IMR-90 (cell line): ENCODE data around the gene POLG2. TPM values are rescaled to one million over a fixed set of nuclear protein-coding genes. Genes with fewer than 3 reads are reported as not detected.

Experiments
- ATAC-seq: fragments of 200-7000 bp; cut with Tn5 transposase; 2 replicates; pipeline ENCODE4 v1.9.1; 2020; ENCODE audit warnings: low read depth, mild to moderate bottlenecking, moderate library complexity
- BruUV-seq: library from RNA; stranded (reverse); fragments of 400-500 nt; replicated peaks from 2 replicates; lab custom pipeline; 2021; lab: Mats Ljungman, UMichigan
- CTCF ChIA-PET: fragments of 300-600 bp; formaldehyde crosslinking; extraction: SDS; loops from one replicate; lab custom pipeline; 2021; ENCODE audit warnings: antibody characterized with exemption; lab: Yijun Ruan, JAX
- POLR2A ChIA-PET: fragments of 300-600 bp; sonication (Branson Sonifier 250); formaldehyde crosslinking; loops from one replicate; lab custom pipeline; 2022; ENCODE audit warnings: antibody characterized with exemption; ENCODE audit not compliant: unreplicated experiment; lab: Charles Lee
- DNase-seq: peaks from one replicate; pipeline ENCODE4 v3.0.0; 2013
- H2AFZ ChIP-seq: replicated peaks from 2 replicates; pipeline ENCODE3; 2013; ENCODE audit warnings: low read length, mild to moderate bottlenecking; ENCODE audit not compliant: poor library complexity
- H2AK5ac ChIP-seq: 2 replicates; pipeline ENCODE4 v1.6.1; 2013; ENCODE audit warnings: low read depth, low read length, inconsistent platforms
- H2AK9ac ChIP-seq: replicated peaks from 2 replicates; pipeline ENCODE3; 2013; ENCODE audit warnings: mild to moderate bottlenecking, low read depth, low read length, moderate library complexity; ENCODE audit not compliant: poor library complexity
- H2BK120ac ChIP-seq: 2 replicates; pipeline ENCODE4 v1.6.1; 2013; ENCODE audit warnings: low read depth, low read length, inconsistent platforms
- H2BK15ac ChIP-seq: 3 replicates; pipeline ENCODE4 v1.6.1; 2013; ENCODE audit warnings: low read depth, low read length, inconsistent platforms
- H2BK20ac ChIP-seq: 2 replicates; pipeline ENCODE4 v1.6.1; 2013; ENCODE audit warnings: low read depth, mild to moderate bottlenecking, inconsistent platforms, low read length, moderate library complexity
- H2BK5ac ChIP-seq: 2 replicates; pipeline ENCODE4 v1.6.1; 2013; ENCODE audit warnings: mild to moderate bottlenecking, low read depth, low read length, inconsistent platforms; ENCODE audit not compliant: poor library complexity, severe bottlenecking
- H3K14ac ChIP-seq: replicated peaks from 2 replicates; pipeline ENCODE4 v1.6.1; 2013; ENCODE audit warnings: low read depth, low read length, inconsistent platforms
- H3K18ac ChIP-seq: 2 replicates; pipeline ENCODE4 v1.6.1; 2013; ENCODE audit warnings: low read depth, low read length, control low read depth
- H3K23ac ChIP-seq: 2 replicates; pipeline ENCODE4 v1.6.1; 2013; ENCODE audit warnings: low read depth, low read length, inconsistent platforms
- H3K27ac ChIP-seq: 2 replicates; pipeline ENCODE4 v1.5.1; 2013; ENCODE audit warnings: mild to moderate bottlenecking, control low read depth, low read length; ENCODE audit not compliant: insufficient read depth
- H3K27me3 ChIP-seq: 2 replicates; pipeline ENCODE4 v1.6.1; 2013; ENCODE audit warnings: low read length; ENCODE audit not compliant: control insufficient read depth, insufficient read depth
- H3K36me3 ChIP-seq: 2 replicates; pipeline ENCODE4 v1.6.1; 2013; ENCODE audit warnings: low read length, mixed read lengths; ENCODE audit not compliant: control insufficient read depth, insufficient read depth
- H3K4ac ChIP-seq: 2 replicates; pipeline ENCODE4 v1.6.1; 2013; ENCODE audit warnings: low read depth, low read length, inconsistent platforms
- H3K4me1 ChIP-seq: 2 replicates; pipeline ENCODE4 v1.6.1; 2013; ENCODE audit warnings: low read length, mixed read lengths; ENCODE audit not compliant: control insufficient read depth, insufficient read depth
- H3K4me2 ChIP-seq: 2 replicates; pipeline ENCODE4 v1.6.1; 2013; ENCODE audit warnings: low read depth, mild to moderate bottlenecking, control low read depth, low read length, moderate library complexity
- H3K4me3 ChIP-seq: 2 replicates; pipeline ENCODE4 v1.5.1; 2013; ENCODE audit warnings: low read depth, mild to moderate bottlenecking, control low read depth, low read length, moderate library complexity; ENCODE audit not compliant: insufficient read depth
- H3K56ac ChIP-seq: 2 replicates; pipeline ENCODE4 v1.6.1; 2013; ENCODE audit warnings: low read length, inconsistent platforms; ENCODE audit not compliant: insufficient read depth; ENCODE audit errors: extremely low read depth
- H3K79me1 ChIP-seq, 2 experiments: 2 replicates each; pipeline ENCODE4 v1.6.1; 2013; ENCODE audit warnings: low read length in 2 of 2, inconsistent platforms in 1 of 2, low read depth in 1 of 2
- H3K9ac ChIP-seq: 2 replicates; pipeline ENCODE4 v1.6.1; 2013; ENCODE audit warnings: low read depth, low read length, control low read depth
- H3K9me1 ChIP-seq: 2 replicates; pipeline ENCODE4 v1.6.1; 2013; ENCODE audit warnings: low read length, inconsistent platforms; ENCODE audit not compliant: insufficient read depth
- H3K9me3 ChIP-seq: 2 replicates; pipeline ENCODE4 v1.6.1; 2013; ENCODE audit warnings: low read length; ENCODE audit not compliant: control insufficient read depth, insufficient read depth
- H4K20me1 ChIP-seq: 2 replicates; pipeline ENCODE4 v1.6.1; 2013; ENCODE audit warnings: low read length, inconsistent platforms; ENCODE audit not compliant: insufficient read depth
- H4K5ac ChIP-seq: 2 replicates; pipeline ENCODE4 v1.6.1; 2013; ENCODE audit warnings: mild to moderate bottlenecking, low read depth, low read length, control low read depth
- H4K8ac ChIP-seq, 2 experiments: 2 replicates each; pipeline ENCODE4 v1.6.1; 2013; ENCODE audit warnings: low read depth in 2 of 2, low read length in 2 of 2, control low read depth in 1 of 2, inconsistent platforms in 1 of 2
- H4K91ac ChIP-seq: 2 replicates; pipeline ENCODE4 v1.6.1; 2013; ENCODE audit warnings: low read depth, low read length, inconsistent platforms; ENCODE audit not compliant: insufficient read depth
- CEBPB ChIP-seq: IDR thresholded peaks from 2 replicates; pipeline ENCODE4 v1.6.1; 2012; ENCODE audit warnings: low read depth, low read length, improper control_type of control experiment
- FOS ChIP-seq: fragments of 150-350 bp; IDR thresholded peaks from 2 replicates; pipeline ENCODE4 v1.6.1; 2016; ENCODE audit warnings: low read depth, low read length
- NFE2L2 ChIP-seq: fragments of 150-350 bp; IDR thresholded peaks from 2 replicates; pipeline ENCODE4 v1.6.1; 2016; ENCODE audit warnings: low read depth, mild to moderate bottlenecking, low read length
- WGBS, 2 experiments: methylation state at CpG; one replicate each; pipeline versions ENCODE4 v1.1.5 to v1.1.7; 2013; ENCODE audit warnings: missing lambda C conversion rate in 2 of 2; ENCODE audit not compliant: insufficient read length in 1 of 2; ENCODE audit errors: extremely low coverage in 2 of 2; 5-methylcytosine and 5-hydroxymethylcytosine counted together
- dilution Hi-C: fragments of 300-500 bp; cut with HindIII; formaldehyde crosslinking; loops from one replicate; pipeline ENCODE4 v1.14.3; 2018; ENCODE audit warnings: low sequenced_read_pairs; ENCODE audit not compliant: unreplicated experiment
- in situ Hi-C: fragments of 300-500 bp; cut with MboI; formaldehyde crosslinking; loops from 3 replicates; pipeline ENCODE4 v1.14.3; 2019; ENCODE audit warnings: low sequenced_read_pairs, inconsistent platforms, mixed read lengths
- intact Hi-C: fragments of 100-400 bp; cut with micrococcal nuclease; formaldehyde crosslinking; loops from 2 replicates; pipeline ENCODE4 v1.10.0; 2022
- polyA plus RNA-seq, 3 experiments: library from polyadenylated mRNA; depleted of rRNA; stranded (reverse); fragments of >200 nt; gene quantifications; 2 replicates each; pipeline ENCODE4 v1.2.3, GENCODE V29; 2012; ENCODE audit warnings: low replicate concordance in 1 of 3
- total RNA-seq: library from RNA; depleted of rRNA; stranded (reverse); fragments of >200 nt; gene quantifications from 2 replicates; pipeline ENCODE4 v1.2.3, GENCODE V29; 2012

Gene POLG2
- total and polyA plus RNA-seq, 2 of the 4 experiments (the other 2 are of a cell fraction): 7.0 to 7.7 TPM

- dilution Hi-C loops (no loop called here), in situ Hi-C loops (no loop called here), intact Hi-C loops (no loop called here)
- Histone ChIP-seq H3K56ac (no peak overlapping the region), H2BK5ac (no peak overlapping the region), H3K27me3 (peaks cover 8% of the 10 kb centered on the region), H3K18ac (no peak overlapping the region), H3K9me1 (no peaks in the 10 kb centered on the region), H2AK5ac (no peak overlapping the region), H2BK20ac (no peak overlapping the region), H4K5ac (no peak overlapping the region), H3K4me3 (no peak overlapping the region), H4K20me1 (no peaks in the 10 kb centered on the region), H3K79me1 (no peaks in the 10 kb centered on the region), H2BK15ac (no peak overlapping the region), H3K23ac (no peak overlapping the region), H3K14ac (no peak overlapping the region), H3K4ac (no peak overlapping the region), H3K9me3 (no peaks in the 10 kb centered on the region), H2AK9ac (no peak overlapping the region), H2AFZ (no peak overlapping the region), H3K27ac (no peak overlapping the region), H4K8ac (no peak overlapping the region), H3K36me3 (no peaks in the 10 kb centered on the region), H4K91ac (no peak overlapping the region), H3K9ac (no peak overlapping the region), H2BK120ac (no peak overlapping the region), H3K4me2 (no peak overlapping the region), H3K4me1 (no peaks in the 10 kb centered on the region)
- no TSS peak for BruUV-seq
- ChIA-PET POLR2A (no interaction called here), CTCF (no interaction called here)
- TF ChIP-seq NFE2L2 (no peak), FOS (no peak), CEBPB (peak; percentile 44; the same call in 1 of the 2 replicates)
- no peak for DNase-seq
- WGBS, 2 experiments: no CpG with 5 or more reads among the region's 3 CpGs
- ATAC-seq: no peak
Measured at GRCh38 chr17:64471440-64471839, 25.4 kb downstream of the POLG2 start.
